H1 (cell line): Measurements from ENCODE around the gene CEL. TPM values are rescaled to one million over a fixed set of nuclear protein-coding genes. Genes with fewer than 3 reads are reported as not detected.

Source experiments
- CHD7 ChIP-seq: fragments of 300-600 bp; sonication (generic); IDR thresholded peaks from 2 replicates; pipeline ENCODE4 v1.7.1; 2012; ENCODE audit warnings: low read length, moderate library complexity, mild to moderate bottlenecking, inconsistent platforms; ENCODE audit not compliant: insufficient replicate concordance
- CREB1 ChIP-seq: IDR thresholded peaks from 2 replicates; pipeline ENCODE4 v1.6.1; 2012; ENCODE audit warnings: inconsistent platforms
- HDAC6 ChIP-seq: IDR thresholded peaks from one replicate; pipeline ENCODE4 v1.7.1; 2012; ENCODE audit warnings: low read depth, mild to moderate bottlenecking, inconsistent platforms, low read length, moderate library complexity
- NRF1 ChIP-seq: IDR thresholded peaks from 2 replicates; pipeline ENCODE4 v1.6.1; 2011; ENCODE audit warnings: mild to moderate bottlenecking, low read depth, low read length, improper control_type of control experiment
- PHF8 ChIP-seq: fragments of 200-600 bp; sonication (generic); conservative IDR thresholded peaks from 2 replicates; pipeline ENCODE4 v1.7.1; 2012; ENCODE audit warnings: low read depth, mild to moderate bottlenecking, inconsistent platforms, low read length, moderate library complexity
- POLR2AphosphoS5 ChIP-seq: IDR thresholded peaks from 2 replicates; pipeline ENCODE4 v1.6.1; 2011; ENCODE audit warnings: low read depth, low read length
- RNF2 ChIP-seq: fragments of 200-900, 300-1000 bp; sonication (generic); IDR thresholded peaks from 2 replicates; pipeline ENCODE4 v1.7.1; 2016; ENCODE audit warnings: borderline replicate concordance, low read depth, mild to moderate bottlenecking, antibody characterized with exemption, low read length; ENCODE audit not compliant: poor library complexity, severe bottlenecking; ENCODE audit errors: missing control alignments
- ZNF274 ChIP-seq: IDR thresholded peaks from 2 replicates; pipeline ENCODE4 v1.7.0; 2012; ENCODE audit warnings: low read length, borderline replicate concordance; ENCODE audit errors: extremely low read depth
- polyA plus RNA-seq, 7 experiments: library from polyadenylated mRNA; depleted of rRNA in 3 of 7; stranded (reverse) in 5 of 7; unstranded in 2 of 7; fragments of >200 nt in 5 of 7; fragments of 200-250 nt in 2 of 7; gene quantifications; 1 replicate in 5 of 7; 2 replicates in 1 of 7; 4 replicates in 1 of 7; pipeline versions ENCODE4 v1.2.1 to v1.2.3, GENCODE V29; 2011 to 2013; ENCODE audit warnings: missing spikeins in 2 of 7, mixed read lengths in 2 of 7
- total RNA-seq: library from RNA; stranded (reverse); fragmentation: NEBNext Ultra II Directional; extraction: Animal tissue kit (Norgen Biotek cat#: 25700); gene quantifications from 2 replicates; pipeline ENCODE4 v1.2.1, GENCODE V29; 2021
- TF ChIP-seq, protein P1 (sequence below): IDR thresholded peaks from 2 replicates; pipeline ENCODE4 v1.6.1; 2011; ENCODE audit warnings: low read length, improper control_type of control experiment

Gene CEL
- total and polyA plus RNA-seq, 2 of the 8 experiments (the other 6 are each of a cell fraction or from before 2014, with no cell fraction given): 1.8 to 3.4 TPM

- no peak for TF ChIP-seq CHD7
- no peak for TF ChIP-seq NRF1
- TF ChIP-seq POLR2AphosphoS5: no peak
- TF ChIP-seq CREB1: no peak
- TF ChIP-seq HDAC6: no peak
- TF ChIP-seq ZNF274: no peak
- TF ChIP-seq, protein P1, sequence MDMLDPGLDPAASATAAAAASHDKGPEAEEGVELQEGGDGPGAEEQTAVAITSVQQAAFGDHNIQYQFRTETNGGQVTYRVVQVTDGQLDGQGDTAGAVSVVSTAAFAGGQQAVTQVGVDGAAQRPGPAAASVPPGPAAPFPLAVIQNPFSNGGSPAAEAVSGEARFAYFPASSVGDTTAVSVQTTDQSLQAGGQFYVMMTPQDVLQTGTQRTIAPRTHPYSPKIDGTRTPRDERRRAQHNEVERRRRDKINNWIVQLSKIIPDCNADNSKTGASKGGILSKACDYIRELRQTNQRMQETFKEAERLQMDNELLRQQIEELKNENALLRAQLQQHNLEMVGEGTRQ: no peak
- no peak for TF ChIP-seq RNF2
- no peak for TF ChIP-seq PHF8
Observed at GRCh38 chr9:133071484-133072150, 9.8 kb downstream of the CEL start (continued).
